Measurements from ENCODE around the gene KRT10.

KRT10 gene

DNA sequence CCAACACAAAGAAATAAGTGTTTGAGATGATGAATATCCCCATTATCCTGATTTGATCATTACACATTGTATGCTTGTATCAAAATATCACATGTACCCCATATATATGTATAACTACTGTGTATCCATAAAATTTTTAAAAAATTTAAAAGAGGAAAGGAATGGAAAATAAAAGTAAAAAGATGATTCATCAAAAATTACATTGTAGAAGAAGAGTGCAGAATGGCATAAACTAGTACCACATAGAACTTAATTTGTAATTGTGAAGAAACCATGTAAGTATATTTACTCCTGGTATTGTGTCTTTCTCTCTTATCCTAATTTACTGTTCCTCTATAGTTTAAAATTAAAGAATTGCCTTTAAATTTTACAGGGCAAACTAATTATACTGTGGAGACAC is 11.5 kb upstream of the KRT10 start:
- no peak for TF ChIP-seq CTCF (IDR thresholded peaks at IDR 0.05; ENCODE audit: low read depth, low read length, missing control alignments)
- H3K4me3 ChIP-seq (ENCODE audit: low read depth, low read length): no peak overlapping the region
- DNase-seq (ENCODE audit: low read depth): no peak

DNA sequence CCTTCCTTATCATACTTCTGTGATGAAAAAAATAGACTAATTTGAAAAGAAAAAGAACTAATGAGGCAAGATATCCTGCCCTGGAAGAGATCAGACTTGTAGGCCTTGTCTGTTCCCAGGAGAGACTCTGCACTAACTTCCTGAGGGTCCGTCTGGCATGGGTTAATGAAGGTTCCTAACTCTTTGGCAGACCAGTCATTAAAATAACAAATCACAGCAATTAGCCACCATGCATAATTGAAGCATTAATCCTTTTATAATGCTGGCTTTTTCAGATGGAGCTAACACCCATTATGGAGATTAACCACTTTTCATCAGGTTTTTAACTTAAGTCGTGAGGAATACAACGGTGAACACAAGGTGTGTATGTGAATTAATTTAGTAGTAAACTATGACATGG is 10.4 kb upstream of the KRT10 start:
- no peak overlapping the region for H3K4me3 ChIP-seq (ENCODE audit: low read depth, low read length)
- no peak for DNase-seq (ENCODE audit: low read depth)
- no peak for TF ChIP-seq CTCF (IDR thresholded peaks at IDR 0.05; ENCODE audit: low read depth, low read length, missing control alignments)

DNA sequence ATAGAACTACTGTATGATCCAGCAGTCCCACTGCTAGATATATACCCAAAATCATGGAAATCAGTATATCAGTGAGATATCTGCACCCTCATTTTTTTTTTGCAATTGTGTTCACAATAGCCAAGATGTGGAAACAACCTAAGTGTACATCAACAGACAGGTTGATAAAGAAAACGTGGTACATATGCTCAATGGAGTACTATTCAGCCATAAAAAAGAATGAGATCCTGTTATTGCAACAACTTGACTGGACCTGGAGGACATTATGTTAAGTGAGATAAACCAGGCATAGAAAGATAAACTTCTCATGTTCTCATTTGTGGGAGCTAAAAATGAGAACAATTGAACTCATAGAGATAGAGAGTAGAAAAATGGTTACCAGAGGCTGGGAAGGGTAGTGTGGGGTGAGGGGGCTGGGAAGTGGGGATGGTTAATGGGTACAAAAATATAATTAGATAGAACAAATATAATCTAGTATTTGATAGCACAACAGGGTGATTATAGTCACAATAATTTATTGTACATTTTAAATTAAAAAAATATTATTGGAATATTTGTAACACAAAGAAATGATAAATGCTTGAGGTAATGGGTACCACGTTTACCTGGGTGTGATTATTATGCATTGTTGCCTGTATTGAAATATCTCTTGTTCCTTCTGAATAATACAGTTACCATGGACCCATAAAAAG is 7.8 kb upstream of the KRT10 start:
- no peak for DNase-seq (ENCODE audit: low read depth)
- H3K4me3 ChIP-seq (ENCODE audit: low read depth, low read length): no peak overlapping the region
- TF ChIP-seq CTCF (IDR thresholded peaks at IDR 0.05; ENCODE audit: low read depth, low read length, missing control alignments): no peak

- TF ChIP-seq CTCF (IDR thresholded peaks at IDR 0.05; ENCODE audit: low read depth, low read length, missing control alignments): no peak
- DNase-seq (ENCODE audit: low read depth): no peak
- no peak overlapping the region for H3K4me3 ChIP-seq (ENCODE audit: low read depth, low read length)
These were observed 6.1 kb upstream of the KRT10 start for GRCh38 chr17:40828454-40829044.

GRCh38 chr17:40827746-40828453 is 5.5 kb upstream of the KRT10 start:
- no peak for TF ChIP-seq CTCF (IDR thresholded peaks at IDR 0.05; ENCODE audit: low read depth, low read length, missing control alignments)
- DNase-seq (ENCODE audit: low read depth): no peak
- no peak overlapping the region for H3K4me3 ChIP-seq (ENCODE audit: low read depth, low read length)

- no peak for TF ChIP-seq CTCF (IDR thresholded peaks at IDR 0.05; ENCODE audit: low read depth, low read length, missing control alignments)
These were observed 3.2 kb upstream of the KRT10 start for GRCh38 chr17:40825599-40825998.

More at GRCh38 chr17:40825599-40825998, 3.2 kb upstream of the KRT10 start:
- no peak overlapping the region for H3K4me3 ChIP-seq (ENCODE audit: low read depth, low read length)
- no peak for DNase-seq (ENCODE audit: low read depth)

Data from GM12864 (cell line).